ENCODE results near the gene MBOAT1. TPM values are rescaled to one million over a fixed set of nuclear protein-coding genes. Genes with fewer than 3 reads are reported as not detected.
A peak's percentile ranks its signal among the peaks of the same experiment; 100 is the strongest.

The MBOAT1 gene
- total and polyA plus RNA-seq, 2 experiments from 2014 or later = 0.74 to 10.4 TPM

DNA sequence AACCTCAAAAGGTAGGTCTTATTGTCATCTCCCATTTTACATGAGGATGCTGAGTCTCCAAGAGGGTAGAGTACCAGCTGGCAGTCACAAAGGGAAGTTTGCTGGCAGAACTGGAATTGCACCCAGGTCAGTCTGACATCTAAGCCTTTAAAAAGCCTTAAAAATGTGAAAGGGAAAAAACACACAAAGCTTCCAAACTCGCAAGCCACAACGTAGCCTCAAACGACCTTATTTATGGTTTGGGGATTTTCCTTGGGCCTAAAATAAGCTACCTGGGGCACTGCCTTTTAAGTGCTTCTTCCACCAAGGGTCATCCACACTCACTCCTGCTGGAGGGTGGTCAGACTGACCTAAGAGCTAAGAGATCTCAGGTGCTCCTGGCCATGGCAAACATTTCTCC, 2.1 kb downstream of the MBOAT1 start:
- Histone ChIP-seq H2AFZ (no peak overlapping the region), H3K9me2 (replicated peaks; ENCODE audit: insufficient read depth) (no peaks in the 10 kb centered on the region), H3K27me3 (no peaks in the 10 kb centered on the region), H3K36me3 (replicated peaks; ENCODE audit: insufficient read depth, low read depth) (no peaks in the 10 kb centered on the region), H4K20me1 (ENCODE audit: insufficient read depth, poor library complexity, severe bottlenecking) (no peaks in the 10 kb centered on the region), H3K79me2 (peaks cover 40% of the 10 kb centered on the region), H3K4me3 (no peak overlapping the region), H3K27ac (peak overlapping the region; percentile 96), H3K9me3 (ENCODE audit: low read depth) (no peaks in the 10 kb centered on the region), H3K4me2 (peak overlapping the region; percentile 87), H3K4me1 (ENCODE audit: insufficient read depth) (peaks cover 18% of the 10 kb centered on the region)
- TF ChIP-seq EZH2 (IDR thresholded peaks at IDR 0.05; ENCODE audit: borderline replicate concordance) = no peak
- TF ChIP-seq EZH2phosphoT487 (IDR thresholded peaks at IDR 0.05; ENCODE audit: low read depth, severe bottlenecking, unreplicated experiment) = no peak
- TF ChIP-seq, protein P1, sequence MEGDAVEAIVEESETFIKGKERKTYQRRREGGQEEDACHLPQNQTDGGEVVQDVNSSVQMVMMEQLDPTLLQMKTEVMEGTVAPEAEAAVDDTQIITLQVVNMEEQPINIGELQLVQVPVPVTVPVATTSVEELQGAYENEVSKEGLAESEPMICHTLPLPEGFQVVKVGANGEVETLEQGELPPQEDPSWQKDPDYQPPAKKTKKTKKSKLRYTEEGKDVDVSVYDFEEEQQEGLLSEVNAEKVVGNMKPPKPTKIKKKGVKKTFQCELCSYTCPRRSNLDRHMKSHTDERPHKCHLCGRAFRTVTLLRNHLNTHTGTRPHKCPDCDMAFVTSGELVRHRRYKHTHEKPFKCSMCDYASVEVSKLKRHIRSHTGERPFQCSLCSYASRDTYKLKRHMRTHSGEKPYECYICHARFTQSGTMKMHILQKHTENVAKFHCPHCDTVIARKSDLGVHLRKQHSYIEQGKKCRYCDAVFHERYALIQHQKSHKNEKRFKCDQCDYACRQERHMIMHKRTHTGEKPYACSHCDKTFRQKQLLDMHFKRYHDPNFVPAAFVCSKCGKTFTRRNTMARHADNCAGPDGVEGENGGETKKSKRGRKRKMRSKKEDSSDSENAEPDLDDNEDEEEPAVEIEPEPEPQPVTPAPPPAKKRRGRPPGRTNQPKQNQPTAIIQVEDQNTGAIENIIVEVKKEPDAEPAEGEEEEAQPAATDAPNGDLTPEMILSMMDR (IDR thresholded peaks at IDR 0.05; ENCODE audit: poor library complexity) = no peak
- 80% methylated on average over 3 of the region's 3 CpGs for WGBS (ENCODE audit: low lambda C conversion rate, missing lambda C conversion rate)
- no peak for DNase-seq (ENCODE audit: low spot score)

DNA sequence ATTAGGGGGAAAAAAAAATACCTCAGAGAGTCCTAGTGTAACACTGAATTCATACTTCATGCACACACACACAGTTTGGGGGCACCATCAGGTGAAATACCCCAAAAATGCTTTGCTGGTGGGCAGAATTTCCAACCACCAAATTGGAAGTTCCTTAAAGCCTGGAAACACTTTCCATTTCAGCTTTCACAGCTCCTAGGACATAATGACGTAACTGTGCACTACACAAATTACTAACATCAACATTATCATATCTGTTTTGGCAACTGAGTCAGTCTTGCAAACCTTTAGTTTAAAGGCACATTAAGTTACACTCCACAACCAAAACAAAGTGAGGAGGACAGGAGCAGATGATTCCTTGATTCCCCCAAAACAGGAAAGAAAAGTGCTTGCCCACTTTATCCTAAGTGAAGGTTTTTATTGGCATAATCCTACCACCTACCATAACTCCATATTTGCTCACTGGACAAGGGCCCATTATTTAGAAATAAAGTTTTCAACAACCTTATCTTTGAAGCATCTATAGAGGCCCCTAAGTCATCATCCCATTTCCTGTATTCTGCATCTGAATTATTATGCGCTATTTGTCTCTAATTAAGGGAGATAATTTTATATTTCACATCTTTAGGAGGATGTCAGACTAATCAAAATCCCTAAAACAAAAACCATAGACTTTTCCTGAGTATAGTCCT, 3.4 kb downstream of the MBOAT1 start:
- H3K4me3 ChIP-seq = no peak overlapping the region
- no peak overlapping the region for H3K27ac ChIP-seq
- H2AFZ ChIP-seq = no peak overlapping the region
- no peak for DNase-seq (ENCODE audit: low spot score)
- no peaks in the 10 kb centered on the region for H3K36me3 ChIP-seq (replicated peaks; ENCODE audit: insufficient read depth, low read depth)
- H4K20me1 ChIP-seq (ENCODE audit: insufficient read depth, poor library complexity, severe bottlenecking) = no peaks in the 10 kb centered on the region
- no peaks in the 10 kb centered on the region for H3K9me3 ChIP-seq (ENCODE audit: low read depth)
- peaks cover 23% of the 10 kb centered on the region for H3K4me1 ChIP-seq (ENCODE audit: insufficient read depth)
- TF ChIP-seq EZH2 (IDR thresholded peaks at IDR 0.05; ENCODE audit: borderline replicate concordance) (no peak), EZH2phosphoT487 (IDR thresholded peaks at IDR 0.05; ENCODE audit: low read depth, severe bottlenecking, unreplicated experiment) (no peak)
- TF ChIP-seq, protein P1 (IDR thresholded peaks at IDR 0.05; ENCODE audit: poor library complexity) = no peak
- 89% methylated on average over 2 of the region's 2 CpGs for WGBS (ENCODE audit: low lambda C conversion rate, missing lambda C conversion rate)
- peaks cover 40% of the 10 kb centered on the region for H3K79me2 ChIP-seq
- no peaks in the 10 kb centered on the region for H3K27me3 ChIP-seq
- no peak overlapping the region for H3K4me2 ChIP-seq
- H3K9me2 ChIP-seq (replicated peaks; ENCODE audit: insufficient read depth) = no peaks in the 10 kb centered on the region

DNA sequence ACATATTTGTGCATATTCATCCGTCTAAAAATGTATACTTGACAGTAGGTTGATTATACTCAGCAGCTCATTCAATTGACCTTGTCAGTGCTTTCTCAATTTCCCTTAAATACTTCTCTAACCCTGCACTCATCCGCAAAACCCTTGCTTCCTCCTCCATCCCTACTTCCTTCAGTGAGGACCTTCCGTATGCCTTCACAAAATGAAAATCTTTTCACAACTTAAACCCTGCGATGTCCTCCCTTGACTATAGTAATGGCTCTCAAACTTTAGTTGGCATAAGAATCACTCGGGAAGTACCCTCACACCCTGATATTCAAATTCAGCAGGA, 5.2 kb downstream of the MBOAT1 start:
- H2AFZ ChIP-seq = no peak overlapping the region
- no peaks in the 10 kb centered on the region for H3K9me3 ChIP-seq (ENCODE audit: low read depth)
- H3K4me1 ChIP-seq (ENCODE audit: insufficient read depth) = peaks cover 21% of the 10 kb centered on the region
- no peak overlapping the region for H3K27ac ChIP-seq
- H3K4me2 ChIP-seq = no peak overlapping the region
- H3K4me3 ChIP-seq = no peak overlapping the region
- no peak for TF ChIP-seq EZH2 (IDR thresholded peaks at IDR 0.05; ENCODE audit: borderline replicate concordance)
- TF ChIP-seq EZH2phosphoT487 (IDR thresholded peaks at IDR 0.05; ENCODE audit: low read depth, severe bottlenecking, unreplicated experiment) = no peak
- TF ChIP-seq, protein P1 (IDR thresholded peaks at IDR 0.05; ENCODE audit: poor library complexity) = no peak
- H3K9me2 ChIP-seq (replicated peaks; ENCODE audit: insufficient read depth) = no peaks in the 10 kb centered on the region
- H3K27me3 ChIP-seq = no peaks in the 10 kb centered on the region
- H3K36me3 ChIP-seq (replicated peaks; ENCODE audit: insufficient read depth, low read depth) = no peaks in the 10 kb centered on the region
- no peaks in the 10 kb centered on the region for H4K20me1 ChIP-seq (ENCODE audit: insufficient read depth, poor library complexity, severe bottlenecking)
- no peak for DNase-seq (ENCODE audit: low spot score)
- H3K79me2 ChIP-seq = peaks cover 40% of the 10 kb centered on the region
- 95% methylated on average over 5 of the region's 5 CpGs for WGBS (ENCODE audit: low lambda C conversion rate, missing lambda C conversion rate)

Data from hepatocyte (in vitro differentiated cells).